AG10803 (cell line): ENCODE results near the gene XPNPEP1.

Source experiments
- DNase-seq: peaks from one replicate; pipeline ENCODE4 v3.0.0; 2010; ENCODE audit warnings: low read depth
- H3K4me3 ChIP-seq: 2 replicates; pipeline ENCODE4 v1.5.1; 2011; ENCODE audit warnings: mild to moderate bottlenecking, low read length, control low read depth
- TF ChIP-seq, protein P1 (sequence below): conservative IDR thresholded peaks from 2 replicates; pipeline ENCODE4 v1.5.1; 2011; ENCODE audit warnings: mild to moderate bottlenecking, low read length, control low read depth, inconsistent platforms

The XPNPEP1 gene

DNA sequence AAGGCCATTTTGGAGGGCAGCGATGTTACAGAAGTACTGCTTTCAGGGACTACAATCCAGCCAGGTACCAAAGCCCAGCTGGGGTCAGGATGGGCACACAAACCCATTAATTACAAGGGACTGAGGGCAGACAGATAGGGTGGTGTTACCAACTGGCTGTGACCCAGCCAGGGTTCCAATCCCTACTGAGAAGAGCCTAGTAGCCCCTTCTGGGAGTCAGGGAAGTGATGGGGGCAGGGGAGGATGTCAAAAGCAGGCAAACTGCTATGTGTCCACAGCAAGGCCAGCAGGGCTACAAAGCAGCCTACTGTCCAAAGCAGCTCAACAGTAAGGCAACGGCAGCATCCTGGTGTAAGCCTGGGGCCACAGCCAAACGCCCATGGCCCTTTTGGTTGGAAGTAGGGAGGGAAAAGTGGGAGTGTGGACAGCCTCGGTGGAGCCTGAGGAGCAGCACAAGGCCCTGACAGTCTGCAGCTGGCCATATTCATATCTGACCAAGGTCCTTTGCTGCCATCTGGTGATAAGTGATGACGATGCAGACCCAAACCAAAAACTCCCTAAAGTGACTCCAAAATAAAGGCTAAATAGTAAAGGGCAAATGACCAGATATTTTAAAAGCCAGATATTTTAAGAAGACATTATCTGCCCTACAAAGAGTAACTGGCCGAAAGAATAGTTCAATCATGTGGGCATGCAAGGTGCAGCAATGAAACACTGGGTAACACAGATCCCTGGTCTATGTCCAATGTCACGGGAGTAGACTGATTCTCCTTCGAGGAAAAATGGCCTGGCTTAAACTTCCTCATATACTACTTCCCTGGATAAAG, 56.9 kb downstream of the XPNPEP1 start:
- H3K4me3 ChIP-seq = no peak overlapping the region
- DNase-seq = no peak
- TF ChIP-seq, protein P1, sequence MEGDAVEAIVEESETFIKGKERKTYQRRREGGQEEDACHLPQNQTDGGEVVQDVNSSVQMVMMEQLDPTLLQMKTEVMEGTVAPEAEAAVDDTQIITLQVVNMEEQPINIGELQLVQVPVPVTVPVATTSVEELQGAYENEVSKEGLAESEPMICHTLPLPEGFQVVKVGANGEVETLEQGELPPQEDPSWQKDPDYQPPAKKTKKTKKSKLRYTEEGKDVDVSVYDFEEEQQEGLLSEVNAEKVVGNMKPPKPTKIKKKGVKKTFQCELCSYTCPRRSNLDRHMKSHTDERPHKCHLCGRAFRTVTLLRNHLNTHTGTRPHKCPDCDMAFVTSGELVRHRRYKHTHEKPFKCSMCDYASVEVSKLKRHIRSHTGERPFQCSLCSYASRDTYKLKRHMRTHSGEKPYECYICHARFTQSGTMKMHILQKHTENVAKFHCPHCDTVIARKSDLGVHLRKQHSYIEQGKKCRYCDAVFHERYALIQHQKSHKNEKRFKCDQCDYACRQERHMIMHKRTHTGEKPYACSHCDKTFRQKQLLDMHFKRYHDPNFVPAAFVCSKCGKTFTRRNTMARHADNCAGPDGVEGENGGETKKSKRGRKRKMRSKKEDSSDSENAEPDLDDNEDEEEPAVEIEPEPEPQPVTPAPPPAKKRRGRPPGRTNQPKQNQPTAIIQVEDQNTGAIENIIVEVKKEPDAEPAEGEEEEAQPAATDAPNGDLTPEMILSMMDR = peak; percentile 25; the same call in 1 of the 2 replicates

DNA sequence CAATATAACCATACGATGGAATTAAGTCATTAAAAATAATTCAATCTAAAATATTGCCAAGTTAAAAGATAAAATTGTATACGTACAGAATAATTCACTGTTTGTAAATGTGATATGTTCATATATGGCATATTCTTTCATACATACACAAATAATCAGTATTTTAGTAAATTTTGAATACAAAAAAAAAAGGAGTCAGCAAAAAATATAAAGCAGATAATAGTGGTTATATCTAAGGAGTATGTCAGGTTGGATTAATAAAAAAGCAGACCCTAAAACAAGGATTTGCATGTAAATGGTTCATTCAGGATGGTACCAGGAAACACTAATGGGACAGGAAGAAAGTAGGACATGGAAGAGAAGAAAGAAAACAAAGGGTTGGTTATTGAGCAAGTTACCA, 59.5 kb downstream of the XPNPEP1 start:
- no peak overlapping the region for H3K4me3 ChIP-seq
- TF ChIP-seq, protein P1 = no peak
- DNase-seq = no peak

DNA sequence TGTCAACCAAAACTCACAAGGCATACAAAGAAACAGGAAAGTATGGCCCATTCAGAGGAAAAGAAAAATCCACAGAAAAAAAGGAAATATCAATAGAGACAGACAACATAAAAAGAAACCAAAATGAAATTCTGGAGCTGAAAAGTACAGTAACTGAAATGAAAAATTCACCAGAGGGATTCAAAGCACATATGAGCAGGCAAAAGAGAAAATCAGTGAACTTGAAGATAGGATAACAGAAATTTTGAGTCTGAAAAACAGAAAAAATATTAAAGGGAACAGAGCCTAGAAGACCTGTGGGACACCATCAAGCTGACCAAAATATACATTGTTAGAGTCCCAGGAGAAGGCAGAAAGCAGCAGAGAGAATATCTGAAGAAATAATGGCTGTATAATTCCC, 60.6 kb downstream of the XPNPEP1 start:
- TF ChIP-seq, protein P1 = no peak
- no peak overlapping the region for H3K4me3 ChIP-seq
- DNase-seq = no peak

DNA sequence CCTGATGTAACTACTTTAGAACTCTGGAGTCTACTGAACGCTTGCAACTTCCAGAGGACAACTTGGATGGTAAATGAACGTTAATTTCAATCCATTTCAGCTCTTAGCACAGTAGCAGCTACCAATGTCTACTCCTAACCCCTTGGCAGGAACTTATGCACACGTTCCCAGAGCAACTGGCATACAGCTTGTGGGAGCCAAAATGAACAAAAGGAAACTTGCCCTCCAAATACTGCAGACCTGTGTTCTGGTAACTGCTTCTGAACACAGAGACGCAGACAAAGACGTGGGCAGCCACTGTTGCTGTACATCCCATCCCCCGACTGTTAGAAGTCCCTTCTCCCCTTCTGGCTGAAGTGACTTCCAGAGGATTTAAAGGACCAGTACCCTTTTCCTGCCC, 61.3 kb downstream of the XPNPEP1 start:
- DNase-seq = no peak
- H3K4me3 ChIP-seq = no peak overlapping the region
- TF ChIP-seq, protein P1 = no peak

DNA sequence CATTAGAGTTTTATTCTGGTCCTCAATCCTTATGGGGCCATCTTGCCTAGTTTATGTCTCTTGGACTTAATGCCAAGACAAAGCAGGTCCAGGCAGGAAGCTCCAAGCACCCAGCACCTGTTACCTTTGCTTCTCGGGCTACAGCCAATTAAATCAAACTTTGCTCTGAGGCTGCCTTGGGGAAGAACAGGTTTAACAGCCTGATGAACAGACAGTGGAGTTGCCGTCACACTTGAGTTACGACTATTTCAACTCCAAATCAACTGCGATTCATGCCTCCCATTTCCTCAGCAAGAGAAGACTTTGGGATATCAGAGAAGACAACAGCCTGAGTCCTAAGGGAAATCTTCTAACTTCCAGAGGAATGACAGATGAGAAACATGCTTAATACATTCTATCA, 62.2 kb downstream of the XPNPEP1 start:
- TF ChIP-seq, protein P1 = no peak
- H3K4me3 ChIP-seq = no peak overlapping the region
- DNase-seq = no peak

DNA sequence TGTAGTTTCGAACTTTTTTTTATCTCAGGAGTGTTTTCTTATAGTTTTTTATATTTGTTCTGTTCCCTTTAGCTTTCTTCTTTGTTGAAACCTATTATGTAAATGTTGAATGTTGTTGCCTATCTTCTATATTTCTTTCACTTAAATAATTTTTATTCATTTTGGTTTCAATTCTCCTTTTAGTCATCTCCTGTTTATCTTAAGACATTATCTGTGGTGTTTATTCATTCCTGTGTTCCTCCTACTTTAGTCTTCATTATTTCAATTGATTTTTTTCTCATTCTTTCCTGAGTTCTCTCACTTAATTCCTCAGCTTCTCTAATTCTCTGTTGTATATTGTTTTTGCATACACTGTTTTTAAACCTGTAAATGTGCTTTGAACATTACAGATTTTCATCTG, 64.1 kb downstream of the XPNPEP1 start:
- no peak overlapping the region for H3K4me3 ChIP-seq
- no peak for DNase-seq
- TF ChIP-seq, protein P1 = no peak

DNA sequence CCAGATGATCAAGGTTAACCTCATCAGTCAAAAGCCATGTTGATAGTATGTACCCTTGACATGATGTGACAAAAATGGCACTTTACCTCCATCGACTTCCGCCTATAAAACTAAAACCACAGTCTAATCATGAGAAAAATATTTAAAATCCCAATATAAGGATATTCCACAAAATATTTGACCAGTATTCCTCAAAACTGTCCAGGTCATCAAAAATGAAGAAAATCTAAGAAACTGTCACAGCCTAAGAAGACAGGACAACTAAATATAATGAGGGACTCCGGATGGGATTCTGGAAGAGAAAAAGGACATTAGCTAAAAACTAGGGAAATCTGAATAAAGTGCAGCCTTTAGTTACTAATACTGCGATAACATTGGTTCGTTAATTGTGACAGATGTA, 67.6 kb downstream of the XPNPEP1 start:
- H3K4me3 ChIP-seq = no peak overlapping the region
- TF ChIP-seq, protein P1 = no peak
- DNase-seq = no peak
